ENCODE data around the gene ZBTB20. TPM values are rescaled to one million over a fixed set of nuclear protein-coding genes. Genes with fewer than 3 reads are reported as not detected.

Gene ZBTB20
- polyA plus RNA-seq, 3 donors, result 4.2 to 7.6 (median 6.4) TPM

- no peak for DNase-seq (ENCODE audit: low read depth in 3 of 3, low spot score in 2 of 3)
Observed at GRCh38 chr3:114878114-114878839, 268.8 kb downstream of the ZBTB20 start.

GRCh38 chr3:114877378-114878113 is 269.5 kb downstream of the ZBTB20 start:
- DNase-seq (ENCODE audit: low read depth in 3 of 3, low spot score in 2 of 3), result no peak

- no peak for DNase-seq (ENCODE audit: low read depth in 3 of 3, low spot score in 2 of 3)
Observed at GRCh38 chr3:114874522-114874971, 272.5 kb downstream of the ZBTB20 start.

- no peak for DNase-seq (ENCODE audit: low read depth in 3 of 3, low spot score in 2 of 3)
Observed at GRCh38 chr3:114873591-114873990, 273.5 kb downstream of the ZBTB20 start.

- DNase-seq (ENCODE audit: low read depth in 3 of 3, low spot score in 2 of 3), result no peak
Observed at GRCh38 chr3:114872588-114872987, 274.5 kb downstream of the ZBTB20 start.

GRCh38 chr3:114872050-114872449 is 275.0 kb downstream of the ZBTB20 start:
- no peak for DNase-seq (ENCODE audit: low read depth in 3 of 3, low spot score in 2 of 3)

- no peak for DNase-seq (ENCODE audit: low read depth in 3 of 3, low spot score in 2 of 3)
Observed at GRCh38 chr3:114867835-114868503, 279.1 kb downstream of the ZBTB20 start.

- no peak for DNase-seq (ENCODE audit: low read depth in 3 of 3, low spot score in 2 of 3)
Observed at GRCh38 chr3:114867359-114867758, 279.7 kb downstream of the ZBTB20 start.

GRCh38 chr3:114866430-114866829 is 280.7 kb downstream of the ZBTB20 start:
- DNase-seq (ENCODE audit: low read depth in 3 of 3, low spot score in 2 of 3), result no peak

GRCh38 chr3:114864970-114865369 is 282.1 kb downstream of the ZBTB20 start:
- DNase-seq (ENCODE audit: low read depth in 3 of 3, low spot score in 2 of 3), result no peak

GRCh38 chr3:114863848-114864247 is 283.2 kb downstream of the ZBTB20 start:
- DNase-seq (ENCODE audit: low read depth in 3 of 3, low spot score in 2 of 3), result no peak

GRCh38 chr3:114861666-114862065 is 285.4 kb downstream of the ZBTB20 start:
- DNase-seq (ENCODE audit: low read depth in 3 of 3, low spot score in 2 of 3), result no peak

GRCh38 chr3:114860531-114860930 is 286.6 kb downstream of the ZBTB20 start:
- DNase-seq (ENCODE audit: low read depth in 3 of 3, low spot score in 2 of 3), result no peak

- DNase-seq (ENCODE audit: low read depth in 3 of 3, low spot score in 2 of 3), result no peak
Observed at GRCh38 chr3:114858329-114858728, 288.8 kb downstream of the ZBTB20 start.

- DNase-seq (ENCODE audit: low read depth in 3 of 3, low spot score in 2 of 3), result no peak
Observed at GRCh38 chr3:114857299-114857701, 289.8 kb downstream of the ZBTB20 start.

GRCh38 chr3:114856835-114857234 is 290.3 kb downstream of the ZBTB20 start:
- DNase-seq (ENCODE audit: low read depth in 3 of 3, low spot score in 2 of 3), result no peak

GRCh38 chr3:114855839-114856238 is 291.2 kb downstream of the ZBTB20 start:
- no peak for DNase-seq (ENCODE audit: low read depth in 3 of 3, low spot score in 2 of 3)

GRCh38 chr3:114852966-114853365 is 294.1 kb downstream of the ZBTB20 start:
- DNase-seq (ENCODE audit: low read depth in 3 of 3, low spot score in 2 of 3), result no peak

- DNase-seq (ENCODE audit: low read depth in 3 of 3, low spot score in 2 of 3), result no peak
Observed at GRCh38 chr3:114850898-114851297, 296.2 kb downstream of the ZBTB20 start.

GRCh38 chr3:114848643-114849350 is 298.3 kb downstream of the ZBTB20 start:
- DNase-seq (ENCODE audit: low read depth in 3 of 3, low spot score in 2 of 3), result no peak

- DNase-seq (ENCODE audit: low read depth in 3 of 3, low spot score in 2 of 3), result no peak
Observed at GRCh38 chr3:114848082-114848481, 299.0 kb downstream of the ZBTB20 start.
